ENCODE data around the gene GMDS. TPM values are rescaled to one million over a fixed set of nuclear protein-coding genes. Genes with fewer than 3 reads are reported as not detected.

The GMDS gene
- total RNA-seq, 1 donor from 2014 or later, result 30.1 TPM

DNA sequence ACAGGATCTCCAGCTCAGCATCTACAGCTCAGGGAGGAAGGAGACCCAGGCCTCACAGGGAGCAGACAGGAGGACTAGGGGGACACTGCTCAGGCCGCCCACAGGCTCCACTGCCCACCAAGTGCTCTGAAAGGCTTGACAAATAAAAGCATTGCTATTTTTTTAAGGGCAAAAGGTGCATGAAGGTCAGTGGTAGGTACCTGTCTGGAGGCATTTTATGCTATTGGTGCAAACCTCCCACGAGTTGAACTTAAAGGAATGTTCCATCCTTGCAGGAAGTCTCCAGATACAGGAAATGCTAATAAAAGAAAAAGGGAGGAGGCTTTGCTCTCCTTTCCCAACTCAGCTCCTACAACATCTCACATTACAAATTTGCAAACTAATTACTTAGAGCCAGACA, 407.6 kb downstream of the GMDS start:
- no peaks in the 10 kb centered on the region for H3K36me3 Mint-ChIP-seq (ENCODE audit: low read depth)
- ChIA-PET POLR2A (no interaction called here), CTCF (no interaction called here)
- no peaks in the 10 kb centered on the region for H3K9me3 Mint-ChIP-seq
- TF ChIP-seq, protein P1, sequence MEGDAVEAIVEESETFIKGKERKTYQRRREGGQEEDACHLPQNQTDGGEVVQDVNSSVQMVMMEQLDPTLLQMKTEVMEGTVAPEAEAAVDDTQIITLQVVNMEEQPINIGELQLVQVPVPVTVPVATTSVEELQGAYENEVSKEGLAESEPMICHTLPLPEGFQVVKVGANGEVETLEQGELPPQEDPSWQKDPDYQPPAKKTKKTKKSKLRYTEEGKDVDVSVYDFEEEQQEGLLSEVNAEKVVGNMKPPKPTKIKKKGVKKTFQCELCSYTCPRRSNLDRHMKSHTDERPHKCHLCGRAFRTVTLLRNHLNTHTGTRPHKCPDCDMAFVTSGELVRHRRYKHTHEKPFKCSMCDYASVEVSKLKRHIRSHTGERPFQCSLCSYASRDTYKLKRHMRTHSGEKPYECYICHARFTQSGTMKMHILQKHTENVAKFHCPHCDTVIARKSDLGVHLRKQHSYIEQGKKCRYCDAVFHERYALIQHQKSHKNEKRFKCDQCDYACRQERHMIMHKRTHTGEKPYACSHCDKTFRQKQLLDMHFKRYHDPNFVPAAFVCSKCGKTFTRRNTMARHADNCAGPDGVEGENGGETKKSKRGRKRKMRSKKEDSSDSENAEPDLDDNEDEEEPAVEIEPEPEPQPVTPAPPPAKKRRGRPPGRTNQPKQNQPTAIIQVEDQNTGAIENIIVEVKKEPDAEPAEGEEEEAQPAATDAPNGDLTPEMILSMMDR (IDR thresholded peaks at IDR 0.05), result no peak
- no peak for ATAC-seq (ENCODE audit: low read depth)
- no peak for DNase-seq
- no peak overlapping the region for H3K4me3 Mint-ChIP-seq
- intact Hi-C loops (cut with micrococcal nuclease), result no loop called here
- H3K27me3 Mint-ChIP-seq, result no peaks in the 10 kb centered on the region
- no peaks in the 10 kb centered on the region for H3K4me1 Mint-ChIP-seq
- no peak overlapping the region for H3K27ac Mint-ChIP-seq

DNA sequence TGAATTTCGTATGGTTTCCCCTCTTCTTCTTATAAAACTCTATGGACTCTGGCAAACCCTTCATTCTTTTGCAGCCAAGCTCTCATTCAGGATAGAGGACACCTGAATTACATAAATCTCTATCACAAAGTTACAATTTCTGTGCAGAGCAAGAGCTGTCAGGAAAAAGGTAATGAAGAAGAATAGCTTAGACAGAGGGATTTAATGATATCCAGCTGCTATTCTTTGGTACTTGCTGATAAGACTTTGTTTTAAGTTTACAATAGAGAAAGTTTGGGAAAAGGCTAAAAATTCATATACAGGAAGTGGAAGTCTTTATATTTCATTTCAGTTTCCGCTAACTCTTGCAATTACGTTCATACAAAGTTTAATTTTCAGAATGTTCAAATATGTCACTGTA, 408.7 kb downstream of the GMDS start:
- TF ChIP-seq, protein P1 (IDR thresholded peaks at IDR 0.05), result no peak
- no peak for DNase-seq
- Mint-ChIP-seq H3K36me3 (ENCODE audit: low read depth) (no peaks in the 10 kb centered on the region), H3K9me3 (no peaks in the 10 kb centered on the region), H3K4me3 (no peak overlapping the region), H3K27me3 (no peaks in the 10 kb centered on the region), H3K27ac (no peak overlapping the region), H3K4me1 (no peaks in the 10 kb centered on the region)
- intact Hi-C loops (cut with micrococcal nuclease), result no loop called here
- CTCF ChIA-PET, result no interaction called here
- no peak for ATAC-seq (ENCODE audit: low read depth)
- POLR2A ChIA-PET, result no interaction called here

DNA sequence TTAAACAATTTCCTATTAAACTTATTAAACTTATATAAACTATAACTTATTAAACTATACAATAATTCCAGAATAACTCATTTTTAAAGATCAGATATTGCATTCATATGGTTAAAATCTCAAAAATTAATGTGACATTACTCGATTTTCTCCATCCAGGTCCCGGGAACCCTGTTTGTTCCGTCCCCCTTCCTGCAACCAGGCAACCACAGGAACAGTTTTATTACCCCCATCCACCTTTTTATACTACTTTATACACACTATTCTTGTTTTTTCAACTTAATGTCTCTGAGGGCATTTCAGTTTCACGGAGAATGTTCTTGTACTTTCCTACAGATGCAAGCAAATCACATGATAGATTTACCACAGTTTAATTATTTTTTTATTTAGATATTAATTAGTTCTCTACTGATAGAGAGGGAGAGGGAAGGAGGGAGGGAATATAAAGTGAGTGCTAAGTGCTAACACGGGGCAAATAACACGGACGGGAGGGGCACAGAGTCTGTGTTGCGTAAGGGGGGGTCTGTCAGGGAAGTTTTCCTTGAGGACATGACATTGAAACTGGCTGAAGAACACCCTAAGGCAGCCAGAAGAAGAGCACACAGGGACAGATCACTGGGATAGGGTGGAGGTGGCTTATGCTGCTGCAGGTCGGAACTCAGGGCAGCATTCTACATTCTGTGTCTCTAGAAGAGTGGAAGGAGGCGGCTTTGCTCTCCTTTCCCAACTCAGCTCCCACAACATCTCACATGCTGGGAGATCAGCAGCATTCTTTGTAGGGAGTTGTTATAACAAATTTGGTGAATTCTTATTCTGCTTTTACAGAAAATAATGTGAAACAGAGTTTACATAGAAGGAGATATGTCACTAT, 410.5 kb downstream of the GMDS start:
- no peak for ATAC-seq (ENCODE audit: low read depth)
- Mint-ChIP-seq H3K4me1 (no peaks in the 10 kb centered on the region), H3K4me3 (no peak overlapping the region), H3K27me3 (no peaks in the 10 kb centered on the region), H3K9me3 (peaks cover 4% of the 10 kb centered on the region), H3K27ac (no peak overlapping the region), H3K36me3 (ENCODE audit: low read depth) (no peaks in the 10 kb centered on the region)
- ChIA-PET CTCF (no interaction called here), POLR2A (no interaction called here)
- TF ChIP-seq, protein P1 (IDR thresholded peaks at IDR 0.05), result no peak
- no peak for DNase-seq
- intact Hi-C loops (cut with micrococcal nuclease), result no loop called here

DNA sequence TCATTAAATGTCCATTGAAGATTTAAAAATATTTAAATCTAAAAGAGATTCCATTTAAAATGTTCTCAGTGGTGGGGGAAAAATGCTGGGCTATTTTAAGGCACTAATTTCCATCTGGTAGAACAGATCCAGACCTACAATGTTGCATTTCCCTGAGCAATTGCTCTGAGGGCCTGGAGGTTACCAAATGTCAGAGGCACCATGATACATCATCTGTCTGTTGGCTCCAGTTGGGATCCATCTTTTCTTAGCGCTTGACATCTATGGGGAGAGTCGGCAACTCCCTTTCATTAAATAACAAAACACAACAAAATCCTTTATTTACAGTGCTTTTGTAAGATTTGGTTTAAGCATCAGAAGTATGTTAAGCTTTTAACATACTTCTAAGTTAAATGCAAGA, 411.2 kb downstream of the GMDS start:
- ATAC-seq (ENCODE audit: low read depth) (no peak), DNase-seq (no peak)
- ChIA-PET CTCF (no interaction called here), POLR2A (interaction anchor here (0.5 kb wide), 1 partner anchor 241 kb away, joined by 3 read pairs; no protein-coding TSS in a partner anchor)
- Mint-ChIP-seq H3K27me3 (no peaks in the 10 kb centered on the region), H3K4me3 (no peak overlapping the region), H3K36me3 (ENCODE audit: low read depth) (peaks cover 4% of the 10 kb centered on the region), H3K27ac (no peak overlapping the region), H3K4me1 (no peaks in the 10 kb centered on the region), H3K9me3 (peaks cover 8% of the 10 kb centered on the region)
- TF ChIP-seq, protein P1 (IDR thresholded peaks at IDR 0.05), result no peak
- intact Hi-C loops (cut with micrococcal nuclease), result no loop called here

DNA sequence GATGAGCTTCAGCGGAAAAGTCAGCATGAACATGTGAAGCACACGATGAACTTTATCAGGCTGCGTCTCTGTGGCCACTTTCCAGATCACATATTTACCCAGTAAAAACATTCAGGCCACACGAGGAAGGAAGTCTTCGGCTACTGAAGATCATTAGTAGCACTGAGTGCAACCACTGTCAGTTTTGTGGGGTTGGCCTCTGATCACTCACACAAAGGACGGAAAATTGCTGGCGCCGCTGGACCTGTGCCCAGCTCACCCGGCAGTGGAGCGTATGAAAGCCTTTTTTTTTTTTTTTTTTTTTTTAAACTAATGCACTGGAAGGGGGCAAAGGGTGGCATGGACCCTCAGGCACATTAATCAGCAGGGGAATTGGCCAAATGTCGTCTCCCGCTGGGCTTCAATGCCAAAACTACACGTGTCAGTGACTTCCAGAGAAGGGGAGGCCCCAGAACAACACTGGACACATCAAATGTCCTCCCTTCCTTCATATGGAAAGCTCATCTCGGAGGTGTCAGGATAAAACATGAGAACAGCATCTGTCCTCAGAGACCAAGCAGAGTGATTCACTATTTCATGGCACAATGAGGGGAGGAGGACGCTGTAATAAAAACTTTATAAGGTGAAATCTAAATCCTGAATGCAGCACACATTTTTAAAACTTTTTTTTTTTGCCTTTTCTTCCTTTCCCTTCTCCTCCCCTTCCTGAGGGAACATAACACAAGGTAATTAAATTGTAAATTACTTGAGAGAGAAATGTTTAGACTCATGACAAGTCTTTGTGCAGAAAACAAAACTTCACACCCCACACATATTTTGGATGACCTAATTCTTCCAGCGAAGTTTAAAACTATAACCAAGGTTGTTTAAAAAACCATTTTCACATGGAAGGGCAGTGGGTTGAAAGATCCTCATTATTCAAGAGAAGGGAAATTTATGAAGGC, 412.3 kb downstream of the GMDS start:
- CTCF ChIA-PET, result no interaction called here

More for the DNA sequence above, 412.3 kb downstream of the GMDS start:
- peaks cover 17% of the 10 kb centered on the region for H3K9me3 Mint-ChIP-seq
- intact Hi-C loops (cut with micrococcal nuclease), result no loop called here
- DNase-seq (no peak), ATAC-seq (ENCODE audit: low read depth) (no peak)
- no peak overlapping the region for H3K4me3 Mint-ChIP-seq
- no peaks in the 10 kb centered on the region for H3K27me3 Mint-ChIP-seq
- H3K27ac Mint-ChIP-seq, result no peak overlapping the region
- no peaks in the 10 kb centered on the region for H3K4me1 Mint-ChIP-seq
- TF ChIP-seq, protein P1 (IDR thresholded peaks at IDR 0.05), result no peak
- POLR2A ChIA-PET, result no interaction called here
- peaks cover 13% of the 10 kb centered on the region for H3K36me3 Mint-ChIP-seq (ENCODE audit: low read depth)
